Keratinocyte (primary cell): ENCODE data around the gene ASTN2.

Experiments used
- EZH2 ChIP-seq: IDR thresholded peaks from one replicate; pipeline ENCODE4 v1.6.1; 2012; ENCODE audit warnings: inconsistent platforms, mild to moderate bottlenecking, low read length, moderate library complexity
- TF ChIP-seq, protein P1 (sequence below), 3 experiments: IDR thresholded peaks in 1 of 3; conservative IDR thresholded peaks in 1 of 3; optimal IDR thresholded peaks in 1 of 3; 2 replicates in 2 of 3; 3 replicates in 1 of 3; pipeline versions ENCODE3 to v1.5.1; 2011; ENCODE audit warnings: low read length in 3 of 3, mild to moderate bottlenecking in 3 of 3, moderate library complexity in 2 of 3, control low read depth in 1 of 3, inconsistent platforms in 1 of 3; ENCODE audit not compliant: insufficient read depth in 2 of 3; ENCODE audit errors: extremely low read depth in 1 of 3

DNA sequence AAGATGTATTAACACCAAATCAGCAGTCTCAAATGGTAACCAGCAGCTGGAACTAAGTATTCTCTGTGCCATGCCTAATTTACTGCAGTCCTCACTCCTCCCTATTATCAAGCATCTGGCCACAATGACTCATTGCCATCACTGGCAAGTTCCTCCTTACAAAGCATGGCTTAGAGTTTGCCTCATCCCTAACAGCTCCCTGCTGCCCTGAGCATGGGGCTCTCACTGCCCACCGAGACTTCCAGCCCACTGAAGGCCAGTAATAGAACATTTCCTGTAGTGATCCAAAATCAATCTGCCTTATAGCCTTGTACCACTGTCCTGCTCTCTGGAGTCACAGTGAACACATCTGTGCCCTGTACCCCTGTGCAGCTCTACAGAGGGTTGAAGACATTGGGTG, 939.7 kb downstream of the ASTN2 start:
- no peak for TF ChIP-seq EZH2
- TF ChIP-seq, protein P1, sequence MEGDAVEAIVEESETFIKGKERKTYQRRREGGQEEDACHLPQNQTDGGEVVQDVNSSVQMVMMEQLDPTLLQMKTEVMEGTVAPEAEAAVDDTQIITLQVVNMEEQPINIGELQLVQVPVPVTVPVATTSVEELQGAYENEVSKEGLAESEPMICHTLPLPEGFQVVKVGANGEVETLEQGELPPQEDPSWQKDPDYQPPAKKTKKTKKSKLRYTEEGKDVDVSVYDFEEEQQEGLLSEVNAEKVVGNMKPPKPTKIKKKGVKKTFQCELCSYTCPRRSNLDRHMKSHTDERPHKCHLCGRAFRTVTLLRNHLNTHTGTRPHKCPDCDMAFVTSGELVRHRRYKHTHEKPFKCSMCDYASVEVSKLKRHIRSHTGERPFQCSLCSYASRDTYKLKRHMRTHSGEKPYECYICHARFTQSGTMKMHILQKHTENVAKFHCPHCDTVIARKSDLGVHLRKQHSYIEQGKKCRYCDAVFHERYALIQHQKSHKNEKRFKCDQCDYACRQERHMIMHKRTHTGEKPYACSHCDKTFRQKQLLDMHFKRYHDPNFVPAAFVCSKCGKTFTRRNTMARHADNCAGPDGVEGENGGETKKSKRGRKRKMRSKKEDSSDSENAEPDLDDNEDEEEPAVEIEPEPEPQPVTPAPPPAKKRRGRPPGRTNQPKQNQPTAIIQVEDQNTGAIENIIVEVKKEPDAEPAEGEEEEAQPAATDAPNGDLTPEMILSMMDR (optimal IDR thresholded peaks at IDR 0.05 in 1 of 3, IDR thresholded peaks at IDR 0.05 in 1 of 3, conservative IDR thresholded peaks at IDR 0.05 in 1 of 3; ENCODE audit: extremely low read depth in 1 of 3, insufficient read depth in 2 of 3, low read length in 3 of 3) = no peak
